Activated CD8-positive, alpha-beta T cell treated with anti-CD3 and anti-CD28 coated beads for 36 hours (primary cell): Measurements from ENCODE around the gene RPL5. TPM values are rescaled to one million over a fixed set of nuclear protein-coding genes. Genes with fewer than 3 reads are reported as not detected.

Experiments
- ATAC-seq: fragments of 200-7000 bp; cut with Tn5 transposase; one replicate; pipeline ENCODE4 v1.10.0; 2021; ENCODE audit warnings: mild to moderate bottlenecking, moderate library complexity
- CTCF ChIA-PET: fragments of 350-600 bp; sonication (Branson Sonifier 250); formaldehyde crosslinking; loops from one replicate; lab custom pipeline; 2021; ENCODE audit warnings: antibody characterized with exemption; lab: Charles Lee
- POLR2A ChIA-PET: fragments of 350-600 bp; sonication (Branson Sonifier 250); formaldehyde crosslinking; loops from one replicate; lab custom pipeline; 2021; ENCODE audit warnings: antibody characterized with exemption; lab: Charles Lee
- DNase-seq: peaks from one replicate; pipeline ENCODE4 v3.0.0-alpha.2; 2020
- H3K27ac Mint-ChIP-seq: one replicate; pipeline ENCODE4 v1.8.0; 2021; ENCODE audit warnings: mild to moderate bottlenecking, mixed read lengths
- H3K27me3 Mint-ChIP-seq: one replicate; pipeline ENCODE4 v1.8.0; 2021; ENCODE audit warnings: mixed read lengths
- H3K36me3 Mint-ChIP-seq: one replicate; pipeline ENCODE4 v1.8.0; 2021; ENCODE audit warnings: low read depth, mixed read lengths
- H3K4me1 Mint-ChIP-seq: one replicate; pipeline ENCODE4 v1.8.0; 2021; ENCODE audit warnings: low read depth, mixed read lengths
- H3K4me3 Mint-ChIP-seq: one replicate; pipeline ENCODE4 v1.8.0; 2021; ENCODE audit warnings: mild to moderate bottlenecking, moderate library complexity, mixed read lengths
- H3K9me3 Mint-ChIP-seq: one replicate; pipeline ENCODE4 v1.8.0; 2021; ENCODE audit warnings: mixed read lengths
- intact Hi-C: fragments of 100-400 bp; cut with micrococcal nuclease; formaldehyde crosslinking; loops from one replicate; pipeline ENCODE4 v1.10.0; 2022
- total RNA-seq, 2 experiments: library from RNA; stranded (reverse); gene quantifications; one replicate each; pipeline ENCODE4 v1.2.3, GENCODE V29; 2021
- TF ChIP-seq, protein P1 (sequence below): fragments of 200-600 bp; IDR thresholded peaks from one replicate; pipeline ENCODE4 v1.8.0; 2022; ENCODE audit warnings: antibody characterized with exemption, mild to moderate bottlenecking

RPL5 gene
- total RNA-seq, 2 experiments from 2014 or later: 1,782 to 1,792 TPM

DNA sequence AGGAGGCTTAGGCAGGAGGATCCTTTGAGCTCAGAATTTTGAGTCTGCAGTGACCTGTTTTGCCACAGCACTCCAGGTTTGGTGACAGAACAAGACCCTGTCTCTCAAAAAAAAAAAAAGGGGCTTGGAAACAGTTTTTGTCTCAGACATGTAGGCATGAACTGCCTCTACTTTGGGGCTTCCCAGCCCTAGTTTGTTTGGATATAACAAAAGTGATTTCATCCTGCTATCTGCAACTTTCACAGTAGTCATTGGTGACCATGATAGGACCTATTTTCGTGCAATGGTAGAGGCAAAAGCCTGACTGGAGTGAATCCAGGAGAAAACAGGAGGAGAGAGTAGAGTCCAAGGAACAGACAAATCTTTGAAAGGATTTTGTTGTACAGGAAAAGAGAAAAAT is 26.6 kb upstream of the RPL5 start:
- Mint-ChIP-seq H3K27ac (no peak overlapping the region), H3K4me1 (peaks cover 2% of the 10 kb centered on the region), H3K4me3 (no peak overlapping the region), H3K27me3 (peaks cover 1% of the 10 kb centered on the region), H3K9me3 (no peaks in the 10 kb centered on the region), H3K36me3 (no peaks in the 10 kb centered on the region)
- TF ChIP-seq, protein P1, sequence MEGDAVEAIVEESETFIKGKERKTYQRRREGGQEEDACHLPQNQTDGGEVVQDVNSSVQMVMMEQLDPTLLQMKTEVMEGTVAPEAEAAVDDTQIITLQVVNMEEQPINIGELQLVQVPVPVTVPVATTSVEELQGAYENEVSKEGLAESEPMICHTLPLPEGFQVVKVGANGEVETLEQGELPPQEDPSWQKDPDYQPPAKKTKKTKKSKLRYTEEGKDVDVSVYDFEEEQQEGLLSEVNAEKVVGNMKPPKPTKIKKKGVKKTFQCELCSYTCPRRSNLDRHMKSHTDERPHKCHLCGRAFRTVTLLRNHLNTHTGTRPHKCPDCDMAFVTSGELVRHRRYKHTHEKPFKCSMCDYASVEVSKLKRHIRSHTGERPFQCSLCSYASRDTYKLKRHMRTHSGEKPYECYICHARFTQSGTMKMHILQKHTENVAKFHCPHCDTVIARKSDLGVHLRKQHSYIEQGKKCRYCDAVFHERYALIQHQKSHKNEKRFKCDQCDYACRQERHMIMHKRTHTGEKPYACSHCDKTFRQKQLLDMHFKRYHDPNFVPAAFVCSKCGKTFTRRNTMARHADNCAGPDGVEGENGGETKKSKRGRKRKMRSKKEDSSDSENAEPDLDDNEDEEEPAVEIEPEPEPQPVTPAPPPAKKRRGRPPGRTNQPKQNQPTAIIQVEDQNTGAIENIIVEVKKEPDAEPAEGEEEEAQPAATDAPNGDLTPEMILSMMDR: no peak
- ATAC-seq (no peak), DNase-seq (no peak)
- intact Hi-C loops: no loop called here
- POLR2A ChIA-PET: no interaction called here
- CTCF ChIA-PET: interaction anchor here (2.5 kb wide), 1 partner anchor 13 kb away, joined by 10 read pairs; no protein-coding TSS in a partner anchor

DNA sequence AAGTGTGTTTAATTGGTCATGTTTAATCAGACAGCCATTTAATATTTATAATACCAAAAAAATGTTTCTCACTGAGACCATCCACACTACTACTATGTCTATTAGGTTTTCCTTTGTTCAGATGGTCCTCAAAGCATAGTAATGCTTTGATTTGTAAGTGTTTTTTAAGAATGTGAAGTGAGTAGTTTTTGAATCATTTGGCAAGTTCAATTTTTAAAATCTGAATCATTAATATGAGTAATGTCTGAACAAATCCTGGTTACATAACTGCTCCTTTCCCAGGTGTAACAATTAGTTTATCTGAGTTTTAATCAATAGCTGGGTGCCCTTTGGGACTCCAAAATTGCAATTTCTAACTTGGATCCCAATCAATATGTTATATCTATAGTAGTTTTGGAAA is 23.5 kb upstream of the RPL5 start:
- ChIA-PET POLR2A (interaction anchor here (0.7 kb wide), 1 partner anchor 51 kb away, joined by 3 read pairs; no protein-coding TSS in a partner anchor), CTCF (interaction anchor here (1.0 kb wide), 1 partner anchor 13 kb away, joined by 3 read pairs; no protein-coding TSS in a partner anchor)
- intact Hi-C loops: no loop called here
- H3K27ac Mint-ChIP-seq: no peak overlapping the region
- no peak for ATAC-seq
- H3K27me3 Mint-ChIP-seq: no peaks in the 10 kb centered on the region
- H3K4me3 Mint-ChIP-seq: no peak overlapping the region
- H3K4me1 Mint-ChIP-seq: peaks cover 2% of the 10 kb centered on the region
- TF ChIP-seq, protein P1: no peak
- no peaks in the 10 kb centered on the region for H3K9me3 Mint-ChIP-seq
- no peaks in the 10 kb centered on the region for H3K36me3 Mint-ChIP-seq
- DNase-seq: no peak

DNA sequence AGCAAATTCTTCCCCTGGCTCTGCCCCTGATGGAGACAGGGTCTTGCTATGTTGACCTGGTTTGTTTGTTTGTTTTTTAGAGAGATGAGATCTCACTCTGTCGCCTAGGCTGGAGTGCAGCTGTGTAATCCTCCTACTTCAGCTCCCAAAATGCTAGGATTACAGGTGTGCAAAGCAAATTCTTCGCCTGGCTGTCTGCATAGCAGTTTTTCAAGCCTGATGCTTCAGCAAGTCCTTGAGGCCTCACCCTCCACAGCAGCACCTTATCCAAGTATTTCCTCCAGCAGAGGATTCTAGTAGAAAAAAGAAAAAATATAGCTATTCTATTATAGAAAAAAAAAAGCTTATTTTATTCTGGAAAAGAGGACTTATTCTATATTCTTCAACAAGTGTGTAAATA is 15.1 kb upstream of the RPL5 start:
- H3K36me3 Mint-ChIP-seq: no peaks in the 10 kb centered on the region
- no peak for DNase-seq
- no peaks in the 10 kb centered on the region for H3K9me3 Mint-ChIP-seq
- ATAC-seq: no peak
- ChIA-PET POLR2A (no interaction called here), CTCF (interaction anchor here (0.8 to 4.4 kb wide), 7 partner anchors 15 to 68 kb away, joined by 3 to 26 read pairs (median 11); partner anchors contain the start of genes EVI5 and RPL5)
- H3K27me3 Mint-ChIP-seq: peaks cover 10% of the 10 kb centered on the region
- intact Hi-C loops: loop anchor here (5.0 kb wide), 1 partner anchor 69 kb away; no protein-coding TSS in a partner anchor
- TF ChIP-seq, protein P1: no peak
- no peaks in the 10 kb centered on the region for H3K4me1 Mint-ChIP-seq
- H3K4me3 Mint-ChIP-seq: no peak overlapping the region
- H3K27ac Mint-ChIP-seq: no peak overlapping the region

DNA sequence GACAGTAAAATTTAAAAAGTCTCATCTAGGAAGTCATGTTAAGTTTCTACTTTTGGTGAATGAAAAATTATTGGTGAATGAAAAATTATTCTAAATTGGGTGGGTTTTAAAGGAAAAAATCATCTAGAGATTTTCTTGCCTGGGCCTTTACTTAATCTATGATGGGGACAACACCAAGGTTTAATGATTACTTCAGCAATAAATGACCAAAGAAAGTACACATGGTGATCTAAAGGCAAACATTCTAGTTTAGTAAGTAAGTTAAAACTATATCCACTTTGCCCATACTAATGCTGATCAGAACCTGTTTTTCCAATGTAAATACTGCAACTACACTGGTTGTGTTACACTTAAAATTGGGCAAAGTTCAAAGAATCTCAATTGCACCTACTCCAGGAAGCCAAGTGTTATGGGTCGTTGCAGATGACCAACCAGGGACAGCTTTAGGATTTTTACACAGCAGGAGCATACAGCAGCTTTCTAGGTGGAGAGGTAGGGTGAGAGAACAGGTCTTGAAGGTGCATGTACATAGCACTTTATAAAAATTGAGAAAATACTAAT is 14.6 kb upstream of the RPL5 start:
- no peaks in the 10 kb centered on the region for H3K36me3 Mint-ChIP-seq
- ChIA-PET CTCF (interaction anchor here (0.8 to 4.4 kb wide), 12 partner anchors 13 to 68 kb away, joined by 3 to 26 read pairs (median 8); partner anchors contain the start of genes EVI5 and RPL5), POLR2A (no interaction called here)
- no peaks in the 10 kb centered on the region for H3K4me1 Mint-ChIP-seq
- no peak overlapping the region for H3K27ac Mint-ChIP-seq
- intact Hi-C loops: loop anchor here (5.0 kb wide), 1 partner anchor 70 kb away; no protein-coding TSS in a partner anchor
- DNase-seq (no peak), ATAC-seq (no peak)
- TF ChIP-seq, protein P1: no peak
- no peak overlapping the region for H3K4me3 Mint-ChIP-seq
- H3K9me3 Mint-ChIP-seq: no peaks in the 10 kb centered on the region
- H3K27me3 Mint-ChIP-seq: peaks cover 10% of the 10 kb centered on the region
